Right renal pelvis (tissue), 4 donors: ENCODE data around the gene HARS2. TPM values are rescaled to one million over a fixed set of nuclear protein-coding genes. Genes with fewer than 3 reads are reported as not detected.

Experiments
- polyA plus RNA-seq, 4 donors: library from polyadenylated mRNA; unstranded; fragments of 120-200 nt; gene quantifications; one replicate each; pipeline ENCODE4 v1.2.1, GENCODE V29; 2013; ENCODE audit not compliant: insufficient read length in 4 of 4

HARS2 gene
- polyA plus RNA-seq, 4 donors, result 42.7 to 47.6 (median 45.9) TPM

Other genes with a start within 250 kb of the HARS2 start
- 10 to 100 TPM; 10.4 to 12.5 (median 12.0) TPM for gene EIF4EBP3, start 143.8 kb upstream of the HARS2 start, polyA plus RNA-seq
- gene SRA1, start 134.0 kb upstream of the HARS2 start, polyA plus RNA-seq, result 10 to 100 TPM; 23.4 to 29.6 (median 26.4) TPM
- 10 to 100 TPM; 31.3 to 39.8 (median 33.9) TPM for gene APBB3, start 126.9 kb upstream of the HARS2 start, polyA plus RNA-seq
- 10 to 100 TPM; 83.5 to 87.5 (median 85.2) TPM for gene SLC35A4, start 126.6 kb upstream of the HARS2 start, polyA plus RNA-seq
- gene CD14, start 58.3 kb upstream of the HARS2 start, polyA plus RNA-seq, result 10 to 100 TPM in 1 of 4 donors, 1 to 10 TPM in 3; 7.3 to 10.0 (median 8.4) TPM
- gene TMCO6, start 52.0 kb upstream of the HARS2 start, polyA plus RNA-seq, result 10 to 100 TPM; 15.5 to 18.8 (median 16.9) TPM
- 100 to 1,000 TPM in 1 of 4 donors, 10 to 100 TPM in 3; 73.4 to 113 (median 79.0) TPM for gene NDUFA2, start 43.8 kb upstream of the HARS2 start, polyA plus RNA-seq
- gene IK, start 43.6 kb upstream of the HARS2 start, polyA plus RNA-seq, result 100 to 1,000 TPM; 150 to 164 (median 156) TPM
- 10 to 100 TPM; 13.2 to 15.3 (median 14.3) TPM for gene WDR55, start 26.6 kb upstream of the HARS2 start, polyA plus RNA-seq
- gene DND1, start 17.9 kb upstream of the HARS2 start, polyA plus RNA-seq, result under 1 TPM in 2 of 4 donors, not detected in 2; 0.14 to 0.29 TPM
- 10 to 100 TPM; 65.0 to 67.1 (median 66.5) TPM for gene HARS1, start 85 bp upstream of the HARS2 start, polyA plus RNA-seq
- 100 to 1,000 TPM; 103 to 126 (median 118) TPM for gene ZMAT2, start 9.0 kb downstream of the HARS2 start, polyA plus RNA-seq
- gene PCDHA1, start 94.7 kb downstream of the HARS2 start, polyA plus RNA-seq, result under 1 TPM in 1 of 4 donors, not detected in 3; 0.06 TPM
- gene PCDHA2, start 103.4 kb downstream of the HARS2 start, polyA plus RNA-seq, result under 1 TPM; 0.13 to 0.30 (median 0.25) TPM
- under 1 TPM; 0.25 to 0.49 (median 0.38) TPM for gene PCDHA3, start 109.6 kb downstream of the HARS2 start, polyA plus RNA-seq
- gene PCDHA4, start 115.6 kb downstream of the HARS2 start, polyA plus RNA-seq, result 1 to 10 TPM in 2 of 4 donors, under 1 TPM in 2; 0.62 to 1.6 (median 1.1) TPM
- gene PCDHA5, start 130.2 kb downstream of the HARS2 start, polyA plus RNA-seq, result under 1 TPM in 3 of 4 donors, not detected in 1; 0.04 to 0.15 (median 0.06) TPM
- under 1 TPM; 0.13 to 0.51 (median 0.47) TPM for gene PCDHA6, start 136.5 kb downstream of the HARS2 start, polyA plus RNA-seq
- under 1 TPM; 0.28 to 0.51 (median 0.37) TPM for gene PCDHA7, start 142.8 kb downstream of the HARS2 start, polyA plus RNA-seq
- gene PCDHA8, start 149.7 kb downstream of the HARS2 start, polyA plus RNA-seq, result under 1 TPM in 3 of 4 donors, not detected in 1; 0.04 to 0.07 (median 0.06) TPM
- under 1 TPM in 3 of 4 donors, not detected in 1; 0.01 to 0.11 (median 0.06) TPM for gene PCDHA9, start 156.9 kb downstream of the HARS2 start, polyA plus RNA-seq
- gene PCDHA10, start 164.4 kb downstream of the HARS2 start, polyA plus RNA-seq, result 1 to 10 TPM in 1 of 4 donors, under 1 TPM in 3; 0.05 to 1.7 (median 0.43) TPM
- gene PCDHA11, start 177.5 kb downstream of the HARS2 start, polyA plus RNA-seq, result under 1 TPM; 0.16 to 0.37 (median 0.27) TPM
- gene PCDHA12, start 183.9 kb downstream of the HARS2 start, polyA plus RNA-seq, result under 1 TPM; 0.03 to 0.24 (median 0.10) TPM
- under 1 TPM in 3 of 4 donors, not detected in 1; 0.01 to 0.14 (median 0.04) TPM for gene PCDHA13, start 190.7 kb downstream of the HARS2 start, polyA plus RNA-seq
- gene PCDHAC1, start 234.8 kb downstream of the HARS2 start, polyA plus RNA-seq, result under 1 TPM in 3 of 4 donors, not detected in 1; 0.10 to 0.16 (median 0.11) TPM